Lower leg skin (tissue), 3 donors: Measurements from ENCODE around the gene ROR1.

Source experiments
- POLR2A ChIP-seq, 2 donors: fragments of 450-650 bp; IDR thresholded peaks; one replicate each; pipeline ENCODE4 v1.6.1; 2016 to 2017; ENCODE audit warnings: antibody characterized with exemption in 2 of 2, mild to moderate bottlenecking in 1 of 2, moderate library complexity in 1 of 2
- TF ChIP-seq, protein P1 (sequence below), 3 donors: fragments of 450-650 bp; IDR thresholded peaks; one replicate each; pipeline ENCODE4 v1.5.1; 2016; ENCODE audit warnings: antibody characterized with exemption in 3 of 3, mild to moderate bottlenecking in 3 of 3, moderate library complexity in 2 of 3

DNA sequence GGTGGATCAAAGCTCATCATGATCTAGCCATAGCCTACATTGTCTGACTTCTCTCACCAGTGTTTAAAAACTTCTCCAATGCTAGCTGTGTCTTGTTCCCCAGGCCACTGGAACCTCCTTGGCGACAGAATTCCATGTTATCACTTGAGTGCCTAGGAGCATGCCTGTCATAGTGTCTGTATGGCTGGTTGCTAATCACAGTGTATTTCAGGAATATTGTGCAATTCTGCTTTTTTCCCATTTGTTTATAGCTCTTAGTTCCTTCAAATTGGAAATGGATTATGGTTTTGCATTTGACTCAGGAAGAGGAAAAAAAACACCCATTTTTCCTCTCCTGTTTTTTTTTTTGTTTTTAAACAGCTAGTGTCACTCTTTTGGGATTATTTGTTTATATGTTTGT is 25.5 kb downstream of the ROR1 start:
- no peak for TF ChIP-seq POLR2A (IDR thresholded peaks at IDR 0.05)
- TF ChIP-seq, protein P1, sequence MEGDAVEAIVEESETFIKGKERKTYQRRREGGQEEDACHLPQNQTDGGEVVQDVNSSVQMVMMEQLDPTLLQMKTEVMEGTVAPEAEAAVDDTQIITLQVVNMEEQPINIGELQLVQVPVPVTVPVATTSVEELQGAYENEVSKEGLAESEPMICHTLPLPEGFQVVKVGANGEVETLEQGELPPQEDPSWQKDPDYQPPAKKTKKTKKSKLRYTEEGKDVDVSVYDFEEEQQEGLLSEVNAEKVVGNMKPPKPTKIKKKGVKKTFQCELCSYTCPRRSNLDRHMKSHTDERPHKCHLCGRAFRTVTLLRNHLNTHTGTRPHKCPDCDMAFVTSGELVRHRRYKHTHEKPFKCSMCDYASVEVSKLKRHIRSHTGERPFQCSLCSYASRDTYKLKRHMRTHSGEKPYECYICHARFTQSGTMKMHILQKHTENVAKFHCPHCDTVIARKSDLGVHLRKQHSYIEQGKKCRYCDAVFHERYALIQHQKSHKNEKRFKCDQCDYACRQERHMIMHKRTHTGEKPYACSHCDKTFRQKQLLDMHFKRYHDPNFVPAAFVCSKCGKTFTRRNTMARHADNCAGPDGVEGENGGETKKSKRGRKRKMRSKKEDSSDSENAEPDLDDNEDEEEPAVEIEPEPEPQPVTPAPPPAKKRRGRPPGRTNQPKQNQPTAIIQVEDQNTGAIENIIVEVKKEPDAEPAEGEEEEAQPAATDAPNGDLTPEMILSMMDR (IDR thresholded peaks at IDR 0.05), result no peak
